Glomerular endothelial cell (primary cell): ENCODE data around the gene APOL3. TPM values are rescaled to one million over a fixed set of nuclear protein-coding genes. Genes with fewer than 3 reads are reported as not detected.
"Not testable (repeated sequence)": the region's sequence is repeated elsewhere in the genome, so short reads cannot be mapped to it uniquely, and the experiment has no call there.

ENCODE experiments used
- DNase-seq: peaks from one replicate; pipeline ENCODE4 v3.0.0-alpha.2; 2011; ENCODE audit warnings: low read depth, low spot score; ENCODE audit errors: extremely low read depth
- total RNA-seq: library from RNA; depleted of rRNA; stranded (reverse); fragments of >200 nt; gene quantifications from 2 replicates; pipeline ENCODE4 v1.2.3, GENCODE V29; 2015

The APOL3 gene
- total RNA-seq, 1 donor from 2014 or later: 80.5 TPM

GRCh38 chr22:36104435-36104834 is 56.1 kb downstream of the APOL3 start:
- no peak for DNase-seq

GRCh38 chr22:36103891-36104290 is 56.7 kb downstream of the APOL3 start:
- no peak for DNase-seq

- DNase-seq: no peak
These were observed 57.6 kb downstream of the APOL3 start for GRCh38 chr22:36102995-36103394.

- no peak for DNase-seq
These were observed 58.8 kb downstream of the APOL3 start for GRCh38 chr22:36101756-36102155.

- DNase-seq: not testable (repeated sequence)
These were observed 59.6 kb downstream of the APOL3 start for GRCh38 chr22:36100908-36101307.

GRCh38 chr22:36100134-36100824 is 60.3 kb downstream of the APOL3 start:
- no peak for DNase-seq

GRCh38 chr22:36099561-36099960 is 61.0 kb downstream of the APOL3 start:
- DNase-seq: not testable (repeated sequence)

- DNase-seq: no peak
These were observed 62.7 kb downstream of the APOL3 start for GRCh38 chr22:36097880-36098279.

GRCh38 chr22:36090772-36091171 is 69.8 kb downstream of the APOL3 start:
- not testable (repeated sequence) for DNase-seq

Other genes with a start within 250 kb of the APOL3 start
- 108 and 121 TPM in 2 replicates for gene RBFOX2, start 131.9 kb downstream of the APOL3 start, total RNA-seq
- 2.7 and 2.9 TPM in 2 replicates for gene APOL4, start 41.1 kb upstream of the APOL3 start, total RNA-seq
- 87.6 and 89.2 TPM in 2 replicates for gene APOL2, start 78.8 kb upstream of the APOL3 start, total RNA-seq
- gene APOL1, start 92.4 kb upstream of the APOL3 start, total RNA-seq: 77.0 and 117 TPM in 2 replicates
- 1,563 and 2,110 TPM in 2 replicates for gene MYH9, start 227.2 kb upstream of the APOL3 start, total RNA-seq